Neutrophil (primary cell): ENCODE data around the gene TMEM135.

ENCODE experiments used
- H3K27ac ChIP-seq: fragments of 200-600 bp; sonication (generic); 2 replicates; pipeline ENCODE4 v1.5.1; 2016; ENCODE audit warnings: mild to moderate bottlenecking, moderate library complexity
- H3K27me3 ChIP-seq: fragments of 200-600 bp; sonication (generic); 2 replicates; pipeline ENCODE4 v1.6.0; 2016; ENCODE audit warnings: mild to moderate bottlenecking
- H3K36me3 ChIP-seq: fragments of 200-600 bp; sonication (generic); 2 replicates; pipeline ENCODE4 v1.5.1; 2017
- H3K4me1 ChIP-seq, 2 experiments: fragments of 200-600 bp in 1 of 2; sonication (generic) in 1 of 2; 1 replicate in 1 of 2; 2 replicates in 1 of 2; pipeline versions ENCODE4 v1.5.1 to v1.6.1; 2013 to 2016; ENCODE audit warnings: low read depth in 1 of 2, low read length in 1 of 2, mild to moderate bottlenecking in 1 of 2, moderate library complexity in 1 of 2; ENCODE audit not compliant: control insufficient read depth in 1 of 2, insufficient read depth in 1 of 2
- H3K4me3 ChIP-seq, 2 experiments: fragments of 200-600 bp in 1 of 2; sonication (generic) in 1 of 2; 1 replicate in 1 of 2; 2 replicates in 1 of 2; pipeline ENCODE4 v1.5.1; 2013 to 2016; ENCODE audit warnings: low read depth in 1 of 2, low read length in 1 of 2, mild to moderate bottlenecking in 1 of 2, moderate library complexity in 1 of 2
- H3K9me3 ChIP-seq: fragments of 200-600 bp; sonication (generic); 2 replicates; pipeline ENCODE4 v1.5.1; 2016
- TF ChIP-seq, protein P1 (sequence below): fragments of 200-600 bp; sonication (generic); IDR thresholded peaks from 2 replicates; pipeline ENCODE4 v1.5.1; 2016; ENCODE audit warnings: antibody characterized with exemption

TMEM135 gene

DNA sequence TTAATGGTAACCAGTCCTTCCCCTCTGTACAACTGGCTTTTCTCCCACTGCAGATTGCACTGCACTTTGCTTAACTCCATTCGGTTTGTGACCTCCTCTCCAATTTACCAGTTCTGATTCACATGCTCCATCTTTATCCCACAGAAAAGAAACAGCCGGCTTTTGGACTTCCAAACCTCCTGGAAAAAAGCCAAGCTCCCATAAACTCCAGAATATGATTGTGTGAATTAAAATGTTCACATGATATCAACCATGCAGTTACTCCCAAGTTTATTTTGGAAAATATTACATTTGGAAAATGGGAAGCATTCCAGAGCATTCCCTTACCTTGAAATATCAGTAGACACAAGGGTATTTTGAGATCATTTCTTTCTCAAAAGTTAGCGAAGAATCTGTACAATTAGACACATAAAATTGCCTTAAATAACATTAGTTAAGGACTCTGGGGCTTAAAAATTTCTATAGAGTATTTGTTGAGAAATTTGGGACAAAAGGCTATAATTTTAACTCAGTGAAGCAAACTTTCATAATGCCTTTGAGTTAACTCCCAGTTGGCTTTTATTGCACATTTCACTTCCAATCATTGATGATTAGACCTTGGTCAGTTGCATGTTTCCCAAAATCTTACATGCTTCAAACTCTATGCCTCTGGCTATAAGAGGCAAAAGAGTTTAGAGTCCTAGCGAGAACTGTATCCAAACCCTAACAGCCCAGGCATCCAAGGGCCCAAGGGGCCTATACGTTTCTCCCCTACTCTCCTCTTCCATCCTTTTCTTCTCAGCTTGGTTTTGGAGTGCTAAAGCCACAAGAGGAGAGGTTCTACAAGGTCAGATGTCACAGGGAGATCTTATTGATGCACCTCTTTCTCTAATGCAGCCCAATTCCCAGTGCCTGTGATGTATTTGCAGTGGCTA is 23.6 kb upstream of the TMEM135 start:
- no peaks in the 10 kb centered on the region for H3K27me3 ChIP-seq
- no peak overlapping the region for H3K27ac ChIP-seq
- no peaks in the 10 kb centered on the region for H3K4me1 ChIP-seq
- H3K4me3 ChIP-seq: no peak overlapping the region
- TF ChIP-seq, protein P1, sequence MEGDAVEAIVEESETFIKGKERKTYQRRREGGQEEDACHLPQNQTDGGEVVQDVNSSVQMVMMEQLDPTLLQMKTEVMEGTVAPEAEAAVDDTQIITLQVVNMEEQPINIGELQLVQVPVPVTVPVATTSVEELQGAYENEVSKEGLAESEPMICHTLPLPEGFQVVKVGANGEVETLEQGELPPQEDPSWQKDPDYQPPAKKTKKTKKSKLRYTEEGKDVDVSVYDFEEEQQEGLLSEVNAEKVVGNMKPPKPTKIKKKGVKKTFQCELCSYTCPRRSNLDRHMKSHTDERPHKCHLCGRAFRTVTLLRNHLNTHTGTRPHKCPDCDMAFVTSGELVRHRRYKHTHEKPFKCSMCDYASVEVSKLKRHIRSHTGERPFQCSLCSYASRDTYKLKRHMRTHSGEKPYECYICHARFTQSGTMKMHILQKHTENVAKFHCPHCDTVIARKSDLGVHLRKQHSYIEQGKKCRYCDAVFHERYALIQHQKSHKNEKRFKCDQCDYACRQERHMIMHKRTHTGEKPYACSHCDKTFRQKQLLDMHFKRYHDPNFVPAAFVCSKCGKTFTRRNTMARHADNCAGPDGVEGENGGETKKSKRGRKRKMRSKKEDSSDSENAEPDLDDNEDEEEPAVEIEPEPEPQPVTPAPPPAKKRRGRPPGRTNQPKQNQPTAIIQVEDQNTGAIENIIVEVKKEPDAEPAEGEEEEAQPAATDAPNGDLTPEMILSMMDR: no peak
- no peaks in the 10 kb centered on the region for H3K36me3 ChIP-seq
- no peaks in the 10 kb centered on the region for H3K9me3 ChIP-seq

DNA sequence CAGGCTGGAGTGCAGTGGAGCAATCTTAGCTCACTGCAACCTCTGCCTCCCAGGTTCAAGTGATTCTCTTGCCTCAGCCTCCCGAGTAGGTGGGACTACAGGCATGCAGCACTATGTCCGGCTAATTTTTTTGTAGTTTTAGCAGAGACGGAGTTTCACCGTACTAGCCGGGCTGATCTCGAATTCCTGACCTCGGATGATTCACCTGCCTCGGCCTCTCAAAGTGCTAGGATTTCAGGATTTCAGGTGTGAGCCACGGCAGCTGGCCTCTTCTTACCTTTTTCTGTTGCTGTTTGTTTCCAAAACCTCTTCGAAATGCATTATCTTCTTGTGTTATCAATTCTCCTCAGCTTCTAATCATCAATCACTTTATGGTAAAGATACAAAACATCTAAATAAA is 22.1 kb upstream of the TMEM135 start:
- H3K9me3 ChIP-seq: no peaks in the 10 kb centered on the region
- TF ChIP-seq, protein P1: no peak
- H3K4me1 ChIP-seq: no peaks in the 10 kb centered on the region
- no peaks in the 10 kb centered on the region for H3K36me3 ChIP-seq
- H3K27ac ChIP-seq: no peak overlapping the region
- no peak overlapping the region for H3K4me3 ChIP-seq
- no peaks in the 10 kb centered on the region for H3K27me3 ChIP-seq

DNA sequence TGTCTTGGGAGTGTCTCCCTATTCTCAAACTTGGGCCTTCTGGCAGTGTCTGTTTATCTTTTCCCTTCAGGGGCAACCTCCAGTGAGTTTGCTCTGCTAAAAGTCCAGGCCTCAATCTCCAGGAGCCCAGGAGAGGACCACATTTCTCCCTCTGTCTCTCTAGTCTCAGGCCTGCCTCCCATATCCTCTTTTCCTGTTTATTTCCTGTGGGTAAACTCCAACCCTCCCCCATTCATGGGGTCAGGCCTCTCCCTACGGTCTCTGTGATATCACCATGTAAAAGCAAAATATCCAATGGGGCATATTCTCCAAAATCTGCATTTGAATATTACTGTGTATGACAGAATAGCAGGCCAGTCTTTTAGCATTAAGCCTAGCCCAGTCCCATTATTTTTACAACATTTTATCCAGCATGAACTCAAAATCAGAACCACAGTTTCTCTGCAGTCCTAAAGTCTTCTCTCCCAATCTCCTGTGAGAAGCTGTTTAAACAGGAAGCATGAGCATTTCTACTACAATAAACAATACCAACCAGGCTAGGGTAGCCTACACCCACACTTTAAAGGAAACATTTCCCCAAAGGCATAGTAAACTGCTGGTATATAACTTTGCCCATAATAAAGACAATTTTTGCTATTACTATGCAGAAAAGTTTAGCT is 18.0 kb upstream of the TMEM135 start:
- TF ChIP-seq, protein P1: no peak

DNA sequence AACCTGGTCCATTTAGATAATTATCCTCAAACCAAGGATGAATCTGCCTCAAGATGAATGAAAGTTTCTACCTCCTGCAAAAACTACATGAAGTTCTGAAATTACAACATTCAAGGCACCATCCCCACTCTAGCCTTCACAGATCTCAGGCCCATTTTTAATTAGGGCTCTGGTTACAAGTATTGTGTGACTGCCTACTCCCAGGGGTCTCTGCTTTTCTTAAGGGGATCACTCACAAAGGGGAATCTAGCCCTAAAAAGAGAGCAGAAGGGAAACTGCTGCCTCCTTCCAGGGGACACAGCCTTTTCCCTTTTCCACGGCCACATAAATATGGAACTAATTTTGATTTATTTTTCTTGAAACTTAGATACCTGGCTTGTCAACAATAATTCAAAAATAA is 17.4 kb upstream of the TMEM135 start:
- H3K4me3 ChIP-seq: no peak overlapping the region
- no peaks in the 10 kb centered on the region for H3K36me3 ChIP-seq
- no peaks in the 10 kb centered on the region for H3K9me3 ChIP-seq
- TF ChIP-seq, protein P1: no peak
- no peaks in the 10 kb centered on the region for H3K27me3 ChIP-seq
- no peak overlapping the region for H3K27ac ChIP-seq
- no peaks in the 10 kb centered on the region for H3K4me1 ChIP-seq

More for the DNA sequence above, 18.0 kb upstream of the TMEM135 start:
- H3K4me3 ChIP-seq: no peak overlapping the region
- no peaks in the 10 kb centered on the region for H3K27me3 ChIP-seq
- no peak overlapping the region for H3K27ac ChIP-seq
- H3K9me3 ChIP-seq: no peaks in the 10 kb centered on the region
- H3K36me3 ChIP-seq: no peaks in the 10 kb centered on the region
- no peaks in the 10 kb centered on the region for H3K4me1 ChIP-seq

GRCh38 chr11:87020764-87021365 is 16.9 kb upstream of the TMEM135 start:
- no peaks in the 10 kb centered on the region for H3K36me3 ChIP-seq
- TF ChIP-seq, protein P1: no peak
- no peaks in the 10 kb centered on the region for H3K4me1 ChIP-seq
- no peaks in the 10 kb centered on the region for H3K27me3 ChIP-seq
- H3K27ac ChIP-seq: no peak overlapping the region
- H3K9me3 ChIP-seq: no peaks in the 10 kb centered on the region
- H3K4me3 ChIP-seq: no peak overlapping the region
